ENCODE measurements around the gene DNAJC15.
"Not testable (repeated sequence)": the region's sequence is repeated elsewhere in the genome, so short reads cannot be mapped to it uniquely, and the experiment has no call there.

The DNAJC15 gene

DNA sequence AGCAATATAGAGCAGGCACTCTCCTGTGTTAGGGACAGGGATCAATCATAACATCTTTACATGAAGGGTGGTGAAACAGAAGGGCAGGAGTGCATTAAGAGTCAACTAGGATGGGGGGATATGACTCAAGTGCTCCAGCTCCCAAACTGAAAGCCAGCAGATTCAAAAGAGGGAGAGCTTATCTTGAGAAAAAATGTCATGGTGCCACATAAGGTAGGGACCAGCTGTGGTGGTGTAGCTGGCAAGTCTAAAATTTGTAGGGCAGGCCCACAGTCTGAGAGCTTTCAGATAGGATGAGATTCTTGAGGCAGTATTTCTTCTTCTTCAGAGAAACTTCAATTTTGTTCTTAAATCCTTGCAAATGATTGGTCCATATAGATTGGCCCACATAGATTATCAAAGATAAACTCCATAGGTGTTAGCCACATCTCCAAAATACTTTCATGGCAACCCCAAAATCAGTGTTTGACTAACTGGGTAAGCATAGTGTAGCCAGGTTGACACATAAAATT, 19.1 kb downstream of the DNAJC15 start:
- DNase-seq (ENCODE audit: extremely low read depth in 1 of 2, low read depth in 1 of 2), result no peak

DNA sequence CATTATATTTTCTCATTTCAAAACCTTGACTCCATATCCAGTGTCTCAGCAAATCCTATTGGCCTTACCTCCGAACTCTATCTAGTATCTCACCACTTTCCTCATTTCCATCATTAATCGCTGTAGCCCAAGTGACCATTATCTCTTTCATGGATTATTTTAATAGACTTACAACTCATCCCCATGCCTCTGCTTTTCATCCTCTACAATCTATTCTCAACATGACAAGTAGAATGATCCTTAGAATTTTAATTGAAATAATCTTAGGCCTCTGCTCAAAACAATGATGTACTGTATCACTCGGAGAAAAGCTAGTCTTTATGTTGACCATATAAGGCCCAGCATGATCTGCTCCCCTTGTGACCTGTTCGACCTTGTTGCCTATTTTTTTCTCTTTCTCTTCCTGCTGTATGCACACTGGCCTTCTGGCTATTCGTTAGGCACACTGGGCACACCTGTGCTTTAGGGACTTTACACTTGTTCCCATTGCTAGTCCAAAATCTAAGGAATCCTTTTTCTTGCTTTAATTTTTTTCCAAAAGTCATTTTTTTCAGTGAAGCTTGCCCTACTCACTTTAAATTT, 21.4 kb downstream of the DNAJC15 start:
- DNase-seq (ENCODE audit: extremely low read depth in 1 of 2, low read depth in 1 of 2), result no peak

DNA sequence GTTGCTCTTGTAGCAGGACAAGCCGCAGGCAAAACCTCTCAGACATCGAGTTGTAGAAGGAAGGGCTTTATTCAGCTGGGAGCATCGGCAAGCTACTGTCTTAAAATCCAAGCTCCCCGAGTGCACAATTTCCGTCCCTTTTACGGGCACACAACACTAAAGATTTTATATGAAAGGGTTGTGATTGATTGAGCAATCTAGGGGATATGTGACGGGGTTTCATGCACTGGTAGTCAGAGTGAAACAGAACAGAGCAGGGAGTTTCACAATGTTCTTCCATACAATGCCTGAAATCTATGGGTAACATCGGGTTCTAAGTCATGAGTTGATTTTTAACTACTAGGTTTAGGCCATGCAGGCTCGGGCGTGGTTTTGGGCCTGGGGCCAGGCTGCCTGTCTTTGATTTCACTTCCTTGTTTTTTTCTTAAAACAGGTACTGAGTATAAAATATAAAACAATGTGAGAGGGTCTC, 22.0 kb downstream of the DNAJC15 start:
- DNase-seq (ENCODE audit: extremely low read depth in 1 of 2, low read depth in 1 of 2), result not testable (repeated sequence)

DNA sequence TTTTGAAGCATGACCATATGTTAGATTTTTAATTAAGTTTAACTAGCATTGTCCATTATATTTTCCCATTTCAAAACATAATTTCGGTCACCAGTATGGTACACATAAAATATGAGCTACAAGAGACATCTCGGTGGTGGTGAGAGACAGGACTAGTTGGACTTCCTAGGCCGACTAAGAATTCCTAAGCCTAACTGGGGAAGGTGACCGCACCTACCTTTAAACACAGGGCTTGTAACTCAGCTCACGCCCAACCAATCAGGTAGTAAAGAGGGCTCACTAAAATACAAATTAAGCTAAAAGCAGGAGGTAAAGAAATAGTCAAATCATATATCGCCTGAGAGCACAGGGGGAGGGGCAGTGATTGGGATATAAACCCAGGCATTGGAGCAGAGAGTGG, 22.9 kb downstream of the DNAJC15 start:
- no peak for DNase-seq (ENCODE audit: extremely low read depth in 1 of 2, low read depth in 1 of 2)

DNA sequence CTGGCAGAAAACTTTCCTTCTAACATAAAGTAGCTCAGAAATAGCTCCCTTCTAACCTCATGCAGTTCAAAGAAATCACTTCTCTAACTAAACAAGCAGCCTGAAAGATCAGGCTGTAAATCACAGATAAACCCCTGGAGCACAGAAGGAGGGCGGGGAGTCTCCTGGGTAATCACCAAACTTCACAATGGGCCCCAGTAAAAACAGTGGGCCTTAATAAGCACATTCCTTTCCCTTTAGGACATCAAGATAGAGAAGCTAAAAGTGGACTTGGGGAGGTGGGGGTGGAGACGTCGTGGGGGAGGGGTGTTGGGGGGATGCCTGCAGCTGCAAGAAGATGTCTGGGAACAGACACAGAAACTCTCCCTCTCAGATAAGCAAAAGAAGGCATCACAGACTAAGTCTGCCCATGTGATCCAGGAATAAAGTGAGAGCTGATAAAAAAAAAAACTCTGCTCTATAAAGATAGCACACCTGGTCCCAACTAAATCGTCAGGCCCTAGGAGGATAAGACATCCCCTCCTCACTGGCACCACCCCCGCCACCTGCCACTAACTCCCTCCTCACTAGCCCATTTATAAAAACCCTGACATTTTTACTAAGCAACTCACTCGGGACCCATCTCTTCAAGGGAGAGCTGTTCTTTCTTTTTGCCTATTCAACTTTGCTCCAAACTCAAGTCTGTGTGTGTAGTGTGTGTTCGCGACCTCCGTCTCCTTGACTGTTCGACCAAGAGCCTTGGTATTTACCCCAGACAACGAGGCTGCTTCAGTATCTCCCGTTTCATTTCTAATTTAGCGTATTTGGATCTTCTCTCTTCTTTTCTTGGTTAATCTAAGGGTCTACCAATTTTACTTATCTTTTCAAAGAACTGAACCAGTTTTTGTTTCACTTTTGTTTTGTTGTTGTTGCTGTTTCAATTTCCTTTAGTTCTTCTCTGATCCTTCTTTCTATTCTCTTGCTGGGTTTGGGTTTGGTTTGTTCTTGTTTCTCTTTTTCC, 31.7 kb downstream of the DNAJC15 start:
- DNase-seq (ENCODE audit: extremely low read depth in 1 of 2, low read depth in 1 of 2), result no peak

DNA sequence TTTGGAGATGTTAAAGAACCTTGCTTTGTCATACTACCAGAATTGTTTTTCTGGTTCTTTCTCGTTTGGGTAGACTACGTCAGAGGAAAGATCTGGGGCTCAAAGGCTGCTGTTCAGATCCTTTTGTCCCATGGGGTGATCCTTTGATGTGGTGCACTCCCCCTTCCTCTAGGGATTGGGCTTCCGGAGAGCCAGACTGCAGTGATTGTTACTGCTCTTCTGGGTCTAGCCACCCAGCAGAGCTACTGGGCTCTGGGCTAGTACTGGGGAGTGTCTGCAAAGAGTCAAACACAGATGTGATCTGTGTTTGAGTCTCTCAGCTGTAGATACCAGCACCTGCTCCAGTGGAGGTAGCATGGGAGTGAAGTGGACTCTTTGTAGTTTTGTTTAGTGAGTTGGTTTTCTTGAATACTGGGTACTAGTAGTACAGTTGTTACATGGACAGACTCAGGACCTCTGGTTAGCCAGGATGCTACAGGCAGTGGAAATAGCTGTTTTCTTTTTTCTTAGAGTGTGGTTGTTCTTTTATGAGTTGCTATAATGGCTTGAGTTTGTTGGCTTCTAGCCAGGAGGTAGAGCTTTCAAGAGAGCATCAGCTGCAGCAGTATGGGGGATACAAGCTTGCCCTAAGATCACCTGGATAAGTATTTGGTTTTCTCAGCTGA, 34.4 kb downstream of the DNAJC15 start:
- DNase-seq (ENCODE audit: extremely low read depth in 1 of 2, low read depth in 1 of 2), result peak in 1 of 2 donors; percentile 8

DNA sequence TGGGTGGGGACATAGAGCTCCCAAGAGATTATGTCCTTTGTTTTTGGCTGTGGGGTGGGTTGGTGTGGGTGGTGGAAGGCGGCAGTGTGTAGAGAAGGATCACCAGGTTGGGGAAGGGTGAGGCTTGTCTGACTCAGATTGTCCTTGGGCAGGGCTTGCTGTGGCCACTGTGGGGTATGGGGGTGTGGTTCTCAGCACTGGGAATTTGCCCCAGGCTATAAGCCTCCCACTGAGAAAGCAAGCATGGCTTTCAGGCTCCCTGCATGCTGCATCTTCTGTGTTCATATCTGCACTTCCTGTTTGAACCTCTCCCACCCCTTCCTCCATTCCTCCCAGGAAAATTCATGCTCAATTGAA, 34.9 kb downstream of the DNAJC15 start:
- no peak for DNase-seq (ENCODE audit: extremely low read depth in 1 of 2, low read depth in 1 of 2)

DNA sequence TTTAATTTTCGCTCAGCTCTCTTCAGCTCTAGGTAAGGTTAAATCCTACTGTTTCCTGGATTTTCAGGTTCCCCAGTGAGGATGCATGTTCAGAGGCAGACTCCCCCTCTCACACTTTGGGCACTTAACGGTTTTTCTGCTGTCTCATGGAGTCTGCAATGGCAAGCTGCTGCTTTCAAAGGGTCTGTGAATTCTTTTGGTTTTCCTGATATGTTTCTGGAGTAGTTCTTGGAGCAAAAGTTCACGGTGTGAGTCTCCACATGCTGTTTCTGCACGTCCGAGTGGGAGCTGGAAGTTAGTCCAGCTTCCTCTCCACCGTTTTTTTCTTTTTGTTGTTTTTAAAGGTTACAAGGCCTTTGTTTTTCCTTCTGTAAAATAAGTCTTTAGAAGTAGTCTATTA, 35.4 kb downstream of the DNAJC15 start:
- DNase-seq (ENCODE audit: extremely low read depth in 1 of 2, low read depth in 1 of 2), result no peak

DNA sequence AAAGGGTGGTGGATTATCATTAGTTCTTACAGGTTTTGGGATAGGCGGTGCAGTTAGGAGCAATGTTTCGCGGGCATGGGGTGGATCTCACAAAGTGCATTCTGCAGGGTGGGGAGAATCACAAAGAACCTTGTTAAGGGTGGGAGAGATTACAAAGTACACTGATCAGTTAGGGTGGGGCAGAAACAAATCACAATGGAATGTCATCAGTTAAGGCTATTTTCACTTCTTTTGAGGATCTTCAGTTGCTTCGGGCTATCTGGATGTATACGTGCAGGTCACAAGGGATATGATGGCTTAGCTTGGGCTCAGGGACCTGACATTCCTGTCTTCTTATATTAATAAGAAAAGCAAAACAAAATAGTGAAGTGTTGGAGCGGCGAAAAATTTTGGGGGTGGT, 36.4 kb downstream of the DNAJC15 start:
- DNase-seq (ENCODE audit: extremely low read depth in 1 of 2, low read depth in 1 of 2), result not testable (repeated sequence)

DNA sequence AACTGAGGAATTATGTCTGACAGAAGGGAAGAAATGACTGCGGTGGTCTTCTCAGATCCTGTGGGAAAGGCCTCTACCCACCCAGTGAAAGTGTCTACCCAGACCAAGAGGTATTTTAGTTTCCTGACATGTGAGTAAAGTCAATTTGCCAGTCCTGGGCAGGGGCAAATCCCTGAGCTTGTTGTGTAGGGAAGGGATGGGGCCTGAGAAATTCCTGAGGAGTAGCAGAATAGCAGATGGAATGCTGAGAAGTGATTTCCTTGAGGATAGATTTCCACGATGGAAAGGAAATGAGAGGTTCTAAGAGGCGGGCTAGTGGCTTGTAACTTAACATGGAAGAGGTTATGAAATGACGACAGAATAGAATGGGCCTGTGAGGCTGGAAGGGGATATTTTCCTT, 37.4 kb downstream of the DNAJC15 start:
- not testable (repeated sequence) for DNase-seq (ENCODE audit: extremely low read depth in 1 of 2, low read depth in 1 of 2)

DNA sequence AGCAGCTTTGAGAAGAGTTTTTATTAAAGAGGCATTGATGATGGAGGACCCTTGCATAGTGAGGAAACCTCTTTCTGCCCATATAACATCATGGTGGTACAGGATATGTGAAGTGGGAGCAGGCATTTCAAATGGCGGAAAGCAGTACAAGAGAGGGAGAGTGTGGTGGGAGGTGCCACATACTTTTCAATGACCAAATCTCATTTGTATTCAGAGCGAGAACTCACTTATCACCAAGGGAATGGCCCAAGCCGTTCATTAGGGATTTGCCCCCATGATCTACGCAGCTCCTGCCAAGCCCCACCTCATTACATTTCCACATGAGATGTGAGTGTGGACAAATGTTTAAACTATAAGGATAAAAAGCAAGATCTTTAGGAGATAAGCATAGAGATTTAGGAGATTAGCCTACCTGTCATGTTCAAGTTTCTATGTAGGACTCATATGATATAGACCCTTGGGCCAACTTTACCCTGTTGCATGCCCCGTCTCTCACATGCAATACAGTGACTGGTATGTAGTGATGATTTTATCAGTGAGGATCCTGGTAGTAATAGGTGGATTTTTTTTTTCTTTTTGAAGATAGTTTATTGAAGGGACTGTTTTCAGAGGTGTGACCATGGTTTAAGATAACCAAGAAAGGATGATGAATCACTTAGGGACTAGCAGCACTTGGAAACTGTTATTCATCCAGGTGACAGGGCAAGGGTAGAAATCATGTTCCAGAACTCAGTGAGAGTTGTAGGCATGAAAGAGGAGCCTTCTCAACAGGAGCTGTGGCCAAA, 38.3 kb downstream of the DNAJC15 start:
- no peak for DNase-seq (ENCODE audit: extremely low read depth in 1 of 2, low read depth in 1 of 2)

DNA sequence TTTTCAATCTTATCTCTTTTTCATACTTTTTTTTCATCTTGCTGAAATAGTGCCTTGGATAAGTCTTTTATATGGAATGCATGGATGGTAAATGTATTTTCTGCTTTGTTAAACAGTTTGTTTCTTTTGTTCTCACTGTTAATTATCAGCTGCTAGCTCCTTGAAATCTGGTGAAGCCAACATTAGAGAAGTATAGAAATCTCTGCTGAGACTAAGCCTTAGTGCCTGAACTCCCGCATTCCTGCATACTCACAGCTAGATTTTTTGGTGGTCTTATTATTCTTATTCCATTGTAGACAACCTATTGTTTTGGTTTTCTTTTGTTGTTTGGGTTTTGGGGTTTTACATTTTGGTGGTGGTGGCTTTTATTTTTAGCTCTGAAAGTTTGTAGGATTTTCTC, 48.4 kb downstream of the DNAJC15 start:
- DNase-seq (ENCODE audit: extremely low read depth in 1 of 2, low read depth in 1 of 2), result no peak

DNA sequence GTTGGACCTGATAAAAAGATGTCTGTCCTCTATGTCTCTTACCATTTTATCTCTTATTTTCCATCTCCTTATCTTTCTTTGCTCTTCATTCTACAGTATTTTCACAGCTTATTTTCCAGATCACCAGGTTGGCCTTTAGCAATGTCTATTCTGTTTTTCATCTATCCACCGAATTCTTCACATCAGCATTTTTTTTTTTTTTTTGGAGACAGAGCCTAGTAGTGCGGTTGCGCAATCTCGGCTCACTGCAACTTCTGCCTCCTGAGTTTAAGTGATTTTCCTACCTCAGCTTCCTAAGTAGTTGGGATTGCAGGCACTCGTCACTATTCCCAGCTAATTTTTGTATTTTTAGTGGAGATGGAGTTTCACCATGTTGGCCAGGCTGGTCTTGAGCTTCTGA, 49.0 kb downstream of the DNAJC15 start:
- no peak for DNase-seq (ENCODE audit: extremely low read depth in 1 of 2, low read depth in 1 of 2)

DNA sequence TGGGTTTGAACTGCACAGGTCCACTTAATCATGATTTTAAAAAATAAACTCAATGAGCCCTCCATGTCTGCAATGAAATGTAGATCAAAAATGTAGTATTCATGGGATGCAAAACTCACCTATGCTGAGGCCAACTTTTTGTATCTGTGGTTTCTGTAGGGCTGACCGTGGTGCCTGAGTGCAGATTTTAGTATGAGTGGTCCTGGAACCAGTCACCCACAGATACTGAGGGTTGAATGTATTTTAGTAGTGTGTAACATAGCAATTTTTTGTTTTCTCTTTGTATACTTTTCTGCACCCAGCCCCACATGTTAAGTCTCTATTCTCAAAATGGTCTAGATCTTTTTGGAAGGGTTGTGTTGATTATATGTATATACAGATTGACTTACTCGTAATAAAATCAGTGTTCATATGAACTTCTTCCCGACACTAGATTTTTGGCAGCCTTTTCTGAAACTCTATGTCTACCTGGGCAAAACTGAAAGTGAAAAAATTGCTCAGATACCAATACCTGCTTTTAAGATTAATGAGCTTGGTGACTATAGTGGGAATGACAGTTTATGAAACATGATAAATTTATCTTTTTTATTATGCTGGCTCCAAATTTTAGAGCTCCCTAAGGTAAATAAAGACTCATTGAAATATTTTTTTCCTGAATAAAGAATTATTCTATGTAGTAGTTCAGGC, 51.6 kb downstream of the DNAJC15 start:
- DNase-seq (ENCODE audit: extremely low read depth in 1 of 2, low read depth in 1 of 2), result no peak

DNA sequence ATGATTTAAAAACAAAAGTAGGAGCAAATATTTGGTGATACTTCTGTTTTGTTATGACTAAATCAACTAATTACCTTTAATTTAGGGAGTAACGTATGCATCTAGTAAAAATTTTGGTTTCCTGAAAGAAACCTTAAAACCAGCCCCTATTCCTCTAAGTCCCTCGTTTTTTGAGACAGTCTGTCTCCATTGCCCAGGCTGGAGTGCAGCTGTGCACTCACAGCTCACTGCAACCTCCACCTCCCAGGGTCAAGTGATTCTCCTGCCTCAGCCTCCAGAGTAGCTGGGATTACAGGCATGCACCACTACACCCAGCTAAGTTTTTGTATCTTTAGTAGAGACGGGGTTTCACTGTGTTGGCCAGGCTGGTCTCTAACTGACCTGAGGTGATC, 52.1 kb downstream of the DNAJC15 start:
- not testable (repeated sequence) for DNase-seq (ENCODE audit: extremely low read depth in 1 of 2, low read depth in 1 of 2)

DNA sequence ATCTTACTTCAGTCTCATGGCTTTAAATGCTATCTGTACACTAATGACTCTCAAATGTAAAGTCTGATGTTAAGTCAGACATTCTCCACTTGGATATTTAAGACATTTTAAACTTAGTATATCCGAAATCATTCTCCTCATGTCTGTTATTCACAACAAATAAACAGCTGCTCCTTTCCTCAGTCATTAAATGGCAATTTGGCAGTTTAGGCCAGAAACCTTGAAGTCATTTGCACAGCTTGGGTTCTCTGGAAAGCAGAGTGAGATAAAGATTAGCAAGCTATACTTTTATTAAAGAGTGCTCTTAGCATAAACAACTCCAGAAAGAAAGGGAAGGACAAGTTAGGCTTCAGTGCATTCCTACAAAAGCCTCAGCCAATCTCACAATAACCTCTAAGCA, 53.7 kb downstream of the DNAJC15 start:
- no peak for DNase-seq (ENCODE audit: extremely low read depth in 1 of 2, low read depth in 1 of 2)

DNA sequence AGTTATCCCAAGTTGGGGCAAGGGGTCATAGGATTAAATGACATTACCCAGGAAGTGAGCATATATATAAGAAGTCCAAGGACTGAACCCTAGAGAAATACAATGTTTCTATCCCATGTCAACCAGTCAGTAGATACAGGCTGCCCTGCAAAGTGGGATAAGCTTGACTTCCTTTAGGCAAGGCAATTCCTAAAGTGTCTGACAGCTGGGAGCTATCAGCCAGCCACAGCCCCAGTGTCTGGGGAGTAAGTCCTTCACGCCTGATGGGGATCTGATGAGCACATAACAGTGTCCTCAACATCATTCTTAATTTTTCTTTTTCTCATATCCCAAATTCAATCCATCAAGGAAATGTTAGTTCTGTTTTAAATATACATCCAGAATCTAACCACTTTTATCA, 54.1 kb downstream of the DNAJC15 start:
- DNase-seq (ENCODE audit: extremely low read depth in 1 of 2, low read depth in 1 of 2), result no peak

DNA sequence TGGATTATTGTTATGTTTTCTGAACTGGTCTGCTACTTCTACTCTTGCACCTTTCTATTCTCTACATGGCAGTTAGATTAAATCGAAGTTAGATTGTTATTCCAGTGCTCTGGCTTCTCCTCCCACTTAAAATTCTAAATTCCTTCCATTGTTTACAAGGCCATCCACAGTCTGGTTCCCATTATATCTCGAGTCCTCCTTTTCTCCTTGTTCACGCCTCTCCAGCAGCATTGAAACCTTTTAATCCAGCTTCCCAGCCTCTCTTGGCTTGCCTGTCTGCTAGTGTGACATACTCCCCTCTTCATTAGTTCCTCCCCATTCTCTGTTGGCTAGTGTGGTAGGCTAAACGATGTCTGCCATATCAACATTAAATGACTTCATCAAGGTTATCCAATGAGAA, 54.5 kb downstream of the DNAJC15 start:
- DNase-seq (ENCODE audit: extremely low read depth in 1 of 2, low read depth in 1 of 2), result no peak

DNA sequence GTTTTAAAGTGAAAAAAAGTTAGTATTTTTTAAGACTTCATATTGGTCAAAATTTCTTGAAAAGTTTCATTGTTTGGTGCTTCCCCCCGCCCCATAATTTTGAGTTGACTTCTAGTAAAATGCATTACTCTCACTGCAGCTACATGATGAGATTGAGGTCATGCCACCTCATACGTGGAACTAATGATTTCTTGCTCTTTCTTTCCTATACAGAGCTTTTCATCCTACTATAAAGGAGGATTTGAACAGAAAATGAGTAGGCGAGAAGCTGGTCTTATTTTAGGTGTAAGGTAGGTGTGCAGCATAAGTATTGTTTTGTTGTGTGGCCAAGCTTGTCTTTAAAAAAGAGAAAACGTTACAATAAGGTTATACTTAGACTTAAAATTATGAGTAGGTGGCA, 55.0 kb downstream of the DNAJC15 start:
- no peak for DNase-seq (ENCODE audit: extremely low read depth in 1 of 2, low read depth in 1 of 2)

DNA sequence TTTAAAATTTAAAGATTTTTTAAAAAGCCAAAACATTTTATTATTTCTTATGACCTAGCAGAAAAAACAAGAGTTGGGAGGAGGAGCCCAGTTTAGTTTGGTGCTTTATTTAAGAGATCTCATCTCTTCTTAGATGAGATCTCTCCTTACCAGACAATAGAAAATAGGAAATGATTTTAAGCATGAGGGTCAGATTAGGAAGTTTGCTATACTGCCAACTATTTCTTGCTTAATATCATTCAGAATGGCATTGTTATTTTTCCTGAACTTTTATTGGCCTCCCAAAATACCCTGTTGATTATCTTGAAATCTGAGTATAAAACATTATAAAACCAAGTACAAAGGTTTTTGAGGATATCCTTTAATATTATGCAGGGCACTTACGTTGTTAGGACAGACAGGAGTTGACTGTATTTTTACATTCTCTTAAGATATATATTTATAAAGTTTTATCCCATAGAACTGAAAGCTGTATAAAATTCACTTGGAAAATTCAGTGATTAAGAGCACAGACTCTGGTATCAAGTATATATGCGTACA, 56.1 kb downstream of the DNAJC15 start:
- DNase-seq (ENCODE audit: extremely low read depth in 1 of 2, low read depth in 1 of 2), result no peak

All from activated CD8-positive, alpha-beta memory T cell treated with anti-CD3 and anti-CD28 coated beads for 1 hour (primary cell).